CD4-positive, alpha-beta memory T cell (primary cell): ENCODE measurements around the gene KAT5. TPM values are rescaled to one million over a fixed set of nuclear protein-coding genes. Genes with fewer than 3 reads are reported as not detected.

Experiments
- CTCF ChIA-PET: fragments of 350-600 bp; sonication (Branson Sonifier 250); formaldehyde crosslinking; loops from one replicate; lab custom pipeline; 2021; ENCODE audit warnings: inconsistent platforms; ENCODE audit not compliant: partially characterized antibody; lab: Charles Lee
- POLR2A ChIA-PET: fragments of 350-600 bp; sonication (Branson Sonifier 250); formaldehyde crosslinking; loops from one replicate; lab custom pipeline; 2021; ENCODE audit not compliant: partially characterized antibody; lab: Charles Lee
- DNase-seq, 5 donors: peaks; one replicate each; pipeline versions ENCODE4 v3.0.0 to v3.0.0-alpha.2; 2020 to 2022; ENCODE audit warnings: mixed read lengths in 1 of 5
- H3K27ac ChIP-seq: one replicate; pipeline ENCODE4 v1.7.0; 2013; ENCODE audit warnings: low read depth, low read length
- H3K27me3 ChIP-seq: 2 replicates; pipeline ENCODE4 v1.7.0; 2013; ENCODE audit warnings: mild to moderate bottlenecking, low read length, moderate library complexity; ENCODE audit not compliant: insufficient read depth
- H3K36me3 ChIP-seq: 2 replicates; pipeline ENCODE4 v1.7.0; 2013; ENCODE audit warnings: mild to moderate bottlenecking, low read length, moderate library complexity; ENCODE audit not compliant: insufficient read depth
- H3K4me1 ChIP-seq: 2 replicates; pipeline ENCODE4 v1.7.0; 2013; ENCODE audit warnings: mild to moderate bottlenecking, low read length, moderate library complexity; ENCODE audit not compliant: insufficient read depth
- H3K4me3 ChIP-seq, 2 donors: one replicate each; pipeline ENCODE4 v1.7.0; 2013; ENCODE audit warnings: low read length in 2 of 2, mild to moderate bottlenecking in 1 of 2
- H3K9me3 ChIP-seq, 2 donors: one replicate each; pipeline ENCODE4 v1.7.0; 2013; ENCODE audit warnings: low read length in 2 of 2, control low read depth in 1 of 2; ENCODE audit not compliant: control insufficient read depth in 1 of 2
- H3K27ac Mint-ChIP-seq, 7 donors: one replicate each; pipeline ENCODE4 v1.8.0; 2020 to 2021; ENCODE audit warnings: mixed read lengths in 7 of 7, mild to moderate bottlenecking in 6 of 7, inconsistent platforms in 3 of 7, moderate library complexity in 3 of 7
- H3K27me3 Mint-ChIP-seq, 2 donors: one replicate each; pipeline ENCODE4 v1.8.0; 2020 to 2021; ENCODE audit warnings: mixed read lengths in 2 of 2
- H3K36me3 Mint-ChIP-seq, 2 donors: one replicate each; pipeline ENCODE4 v1.8.0; 2020 to 2021; ENCODE audit warnings: mixed read lengths in 2 of 2, inconsistent platforms in 1 of 2, mild to moderate bottlenecking in 1 of 2
- H3K4me1 Mint-ChIP-seq, 4 donors: one replicate each; pipeline ENCODE4 v1.8.0; 2020 to 2021; ENCODE audit warnings: mixed read lengths in 4 of 4, mild to moderate bottlenecking in 1 of 4
- H3K4me3 Mint-ChIP-seq, 8 donors: one replicate each; pipeline ENCODE4 v1.8.0; 2020 to 2021; ENCODE audit warnings: mixed read lengths in 8 of 8, mild to moderate bottlenecking in 7 of 8, moderate library complexity in 6 of 8, inconsistent platforms in 3 of 8
- H3K9me3 Mint-ChIP-seq, 8 donors: one replicate each; pipeline ENCODE4 v1.8.0; 2020 to 2021; ENCODE audit warnings: mixed read lengths in 8 of 8, mild to moderate bottlenecking in 5 of 8, inconsistent platforms in 3 of 8, moderate library complexity in 1 of 8
- intact Hi-C: fragments of 100-400 bp; cut with micrococcal nuclease; formaldehyde crosslinking; loops from one replicate; pipeline ENCODE4 v1.15.1; 2023
- polyA plus RNA-seq, 2 donors: library from polyadenylated mRNA; unstranded; fragments of 300-500 nt; fragmentation: Illumina TruSeq; gene quantifications; one replicate each; pipeline ENCODE4 v1.2.3, GENCODE V29; 2021
- total RNA-seq, 2 experiments: library from RNA; stranded (reverse); gene quantifications; one replicate each; pipeline ENCODE4 v1.2.3, GENCODE V29; 2021

The KAT5 gene
- total and polyA plus RNA-seq, 4 experiments from 2014 or later = 45.4 to 106 (median 77.5) TPM

DNA sequence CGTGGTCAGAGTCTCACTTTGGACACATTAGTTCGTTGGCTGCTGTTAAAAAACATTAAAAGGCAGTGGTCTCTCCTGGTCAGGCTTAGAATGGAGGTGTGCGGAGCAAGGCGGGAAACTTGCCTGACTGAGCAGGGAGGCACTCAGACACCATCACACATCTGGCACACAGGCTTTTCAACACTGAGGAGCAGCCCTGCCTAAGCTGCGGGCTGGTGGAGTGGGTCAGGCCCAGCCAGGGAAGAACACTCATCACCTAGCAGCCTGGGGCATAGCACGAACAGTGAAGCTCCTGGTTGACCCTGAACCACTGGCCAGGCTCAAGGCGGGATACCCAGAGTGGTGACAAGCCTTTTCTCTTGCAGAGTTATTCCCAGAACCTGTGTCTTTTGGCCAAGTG is 4.2 kb downstream of the KAT5 start:
- POLR2A ChIA-PET = interaction anchor here (1.2 kb wide), 1 partner anchor 172 kb away, joined by 3 read pairs; the partner anchor contains the start of gene FIBP
- H3K27me3 ChIP-seq = no peaks in the 10 kb centered on the region
- H3K36me3 ChIP-seq = peaks cover 61% of the 10 kb centered on the region
- H3K27ac Mint-ChIP-seq = peak overlapping the region in 2 of 7 donors; percentile 4 to 46
- peaks cover 21 to 72% of the 10 kb centered on the region in 2 donors for H3K36me3 Mint-ChIP-seq
- H3K4me3 ChIP-seq = no peak overlapping the region
- no peak overlapping the region for H3K27ac ChIP-seq
- peaks cover 0 to 2% (median 0%) of the 10 kb centered on the region in 8 donors for H3K9me3 Mint-ChIP-seq
- H3K4me1 ChIP-seq = peaks cover 39% of the 10 kb centered on the region
- CTCF ChIA-PET = interaction anchor here (0.5 to 1.3 kb wide), 3 partner anchors 53 to 144 kb away, joined by 3 to 4 read pairs (median 3); partner anchors contain the start of gene MUS81
- no peak for DNase-seq
- no peaks in the 10 kb centered on the region for H3K9me3 ChIP-seq
- intact Hi-C loops = no loop called here
- peak overlapping the region in 1 of 8 donors; percentile 27 for H3K4me3 Mint-ChIP-seq
- peaks cover 27 to 72% (median 48%) of the 10 kb centered on the region in 4 donors for H3K4me1 Mint-ChIP-seq
- no peaks in the 10 kb centered on the region for H3K27me3 Mint-ChIP-seq

GRCh38 chr11:65716774-65717405 is 4.8 kb downstream of the KAT5 start:
- H3K4me1 Mint-ChIP-seq = peaks cover 25 to 67% (median 45%) of the 10 kb centered on the region in 4 donors
- Histone ChIP-seq H3K27ac (no peak overlapping the region), H3K4me1 (peaks cover 38% of the 10 kb centered on the region), H3K4me3 (no peak overlapping the region), H3K36me3 (peaks cover 61% of the 10 kb centered on the region), H3K9me3 (no peaks in the 10 kb centered on the region), H3K27me3 (no peaks in the 10 kb centered on the region)
- ChIA-PET CTCF (interaction anchor here (1.0 to 1.3 kb wide), 2 partner anchors 101 to 143 kb away, joined by 3 to 4 read pairs; partner anchors contain the start of gene MUS81), POLR2A (no interaction called here)
- intact Hi-C loops = no loop called here
- H3K27ac Mint-ChIP-seq = peak overlapping the region in 1 of 7 donors; percentile 38
- DNase-seq = no peak
- H3K27me3 Mint-ChIP-seq = no peaks in the 10 kb centered on the region
- H3K4me3 Mint-ChIP-seq = peak overlapping the region in 2 of 8 donors; percentile 59 to 63
- H3K36me3 Mint-ChIP-seq = peaks cover 21 to 69% of the 10 kb centered on the region in 2 donors
- H3K9me3 Mint-ChIP-seq = peaks cover 0 to 2% (median 0%) of the 10 kb centered on the region in 8 donors

DNA sequence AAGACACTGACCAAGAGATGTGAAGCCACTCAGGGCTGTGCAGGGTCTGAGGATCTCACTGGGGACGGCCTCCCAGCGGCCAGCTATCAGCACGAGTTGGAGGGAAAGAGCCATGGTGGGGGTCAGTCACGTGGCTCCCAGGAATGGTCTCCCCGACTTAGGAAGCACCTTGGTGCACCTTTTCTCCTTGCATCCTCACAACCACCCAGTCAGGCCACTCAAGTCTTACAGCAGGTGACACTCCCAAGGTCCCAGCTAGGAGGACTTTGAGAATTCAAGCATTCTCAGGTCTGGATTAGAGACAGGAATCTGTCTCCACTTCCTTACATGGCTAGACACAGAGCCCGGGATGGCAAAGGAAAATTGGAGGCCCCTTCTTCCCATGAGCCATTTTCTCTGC is 5.9 kb downstream of the KAT5 start:
- no peaks in the 10 kb centered on the region for H3K9me3 Mint-ChIP-seq
- H3K27ac ChIP-seq = no peak overlapping the region
- H3K27ac Mint-ChIP-seq = peak overlapping the region in 2 of 7 donors; percentile 11 to 38
- no peak for DNase-seq
- H3K27me3 Mint-ChIP-seq = no peaks in the 10 kb centered on the region
- intact Hi-C loops = no loop called here
- peaks cover 61% of the 10 kb centered on the region for H3K36me3 ChIP-seq
- no peaks in the 10 kb centered on the region for H3K27me3 ChIP-seq
- H3K4me1 ChIP-seq = peaks cover 33% of the 10 kb centered on the region
- CTCF ChIA-PET = no interaction called here
- POLR2A ChIA-PET = no interaction called here
- H3K9me3 ChIP-seq = no peaks in the 10 kb centered on the region
- H3K4me3 Mint-ChIP-seq = peak overlapping the region in 2 of 8 donors; percentile 4 to 59
- peaks cover 20 to 58% (median 40%) of the 10 kb centered on the region in 4 donors for H3K4me1 Mint-ChIP-seq
- peaks cover 21 to 61% of the 10 kb centered on the region in 2 donors for H3K36me3 Mint-ChIP-seq
- no peak overlapping the region for H3K4me3 ChIP-seq

DNA sequence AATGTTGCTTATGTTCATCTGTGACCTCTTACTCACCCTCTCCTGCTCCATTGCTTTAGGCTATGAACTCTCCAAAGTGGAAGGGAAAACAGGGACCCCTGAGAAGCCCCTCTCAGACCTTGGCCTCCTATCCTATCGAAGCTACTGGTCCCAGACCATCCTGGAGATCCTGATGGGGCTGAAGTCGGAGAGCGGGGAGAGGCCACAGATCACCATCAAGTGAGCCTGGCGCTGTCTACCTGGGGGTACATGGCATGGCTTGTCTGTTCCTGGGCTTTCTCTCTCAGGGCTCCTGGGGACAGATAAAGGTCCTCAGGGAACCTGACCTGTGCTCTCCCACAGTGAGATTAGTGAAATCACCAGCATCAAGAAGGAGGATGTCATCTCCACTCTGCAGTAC is 6.5 kb downstream of the KAT5 start:
- H3K27ac Mint-ChIP-seq = peak overlapping the region in 4 of 7 donors; percentile 29 to 85 (median 74)
- H3K36me3 ChIP-seq = peaks cover 55% of the 10 kb centered on the region
- H3K4me1 ChIP-seq = peaks cover 26% of the 10 kb centered on the region
- peaks cover 21 to 60% of the 10 kb centered on the region in 2 donors for H3K36me3 Mint-ChIP-seq
- intact Hi-C loops = no loop called here
- no peak overlapping the region for H3K27ac ChIP-seq
- CTCF ChIA-PET = interaction anchor here (1.5 kb wide), 1 partner anchor 99 kb away, joined by 7 read pairs; no protein-coding TSS in a partner anchor
- peak overlapping the region; percentile 15 to 93 (median 91) for H3K4me3 Mint-ChIP-seq
- no peaks in the 10 kb centered on the region for H3K9me3 ChIP-seq
- no peak for DNase-seq
- H3K27me3 ChIP-seq = no peaks in the 10 kb centered on the region
- no peaks in the 10 kb centered on the region for H3K9me3 Mint-ChIP-seq
- H3K4me3 ChIP-seq = no peak overlapping the region
- H3K27me3 Mint-ChIP-seq = no peaks in the 10 kb centered on the region
- H3K4me1 Mint-ChIP-seq = peaks cover 20 to 57% (median 37%) of the 10 kb centered on the region in 4 donors
- POLR2A ChIA-PET = interaction anchor here (2.5 kb wide), 1 partner anchor 62 kb away, joined by 11 read pairs; the partner anchor contains the start of gene AP5B1

DNA sequence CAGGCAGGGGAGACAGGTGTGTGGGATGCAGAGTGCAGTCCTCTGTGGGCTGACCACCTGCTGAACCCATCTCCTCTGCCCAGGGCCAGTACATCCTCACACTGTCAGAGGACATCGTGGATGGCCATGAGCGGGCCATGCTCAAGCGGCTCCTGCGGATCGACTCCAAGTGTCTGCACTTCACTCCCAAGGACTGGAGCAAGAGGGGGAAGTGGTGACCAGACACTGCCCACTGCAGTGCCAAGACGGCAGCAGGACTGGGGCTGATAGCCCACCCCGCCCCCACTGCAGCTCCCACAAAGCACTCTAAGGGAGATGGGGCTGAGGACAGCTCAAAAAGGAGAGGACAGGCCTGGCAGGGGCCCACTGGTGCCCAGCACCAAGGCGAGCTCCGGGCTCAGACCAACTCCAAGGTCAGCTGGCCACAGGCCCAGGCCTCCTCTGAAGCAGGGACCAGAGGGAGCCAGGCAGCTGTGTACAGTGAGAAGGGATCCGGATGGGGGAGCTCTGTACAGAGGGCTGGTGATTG is 7.0 kb downstream of the KAT5 start:
- H3K27me3 Mint-ChIP-seq = no peaks in the 10 kb centered on the region
- H3K4me3 ChIP-seq = peak overlapping the region in 1 of 2 donors; percentile 87
- H3K9me3 ChIP-seq = no peaks in the 10 kb centered on the region
- peaks cover 20 to 53% (median 36%) of the 10 kb centered on the region in 4 donors for H3K4me1 Mint-ChIP-seq
- POLR2A ChIA-PET = interaction anchor here (0.8 to 3.2 kb wide), 7 partner anchors 7 to 141 kb away, joined by 3 to 36 read pairs (median 5); partner anchors contain the start of genes AP5B1, CFL1, KAT5 and SIPA1
- peaks cover 21 to 57% of the 10 kb centered on the region in 2 donors for H3K36me3 Mint-ChIP-seq
- H3K4me3 Mint-ChIP-seq = peak overlapping the region; percentile 89 to 93 (median 91)
- no peaks in the 10 kb centered on the region for H3K9me3 Mint-ChIP-seq
- H3K27me3 ChIP-seq = no peaks in the 10 kb centered on the region
- H3K27ac Mint-ChIP-seq = peak overlapping the region in 5 of 7 donors; percentile 47 to 93 (median 85)
- peaks cover 24% of the 10 kb centered on the region for H3K4me1 ChIP-seq
- no peak overlapping the region for H3K27ac ChIP-seq
- intact Hi-C loops = no loop called here
- CTCF ChIA-PET = interaction anchor here (0.8 to 5.2 kb wide), 5 partner anchors 7 to 115 kb away, joined by 3 to 27 read pairs (median 3); partner anchors contain the start of genes KAT5 and SNX32
- no peak for DNase-seq
- H3K36me3 ChIP-seq = peaks cover 50% of the 10 kb centered on the region

- DNase-seq = peak in 2 of 5 donors; percentile 12 to 24
- Histone ChIP-seq H3K27ac (peak overlapping the region; percentile 68), H3K27me3 (no peaks in the 10 kb centered on the region), H3K36me3 (peaks cover 42% of the 10 kb centered on the region), H3K9me3 (no peaks in the 10 kb centered on the region), H3K4me3 (peak overlapping the region; percentile 86 to 87), H3K4me1 (peaks cover 24% of the 10 kb centered on the region)
- ChIA-PET POLR2A (interaction anchor here (0.8 to 3.2 kb wide), 15 partner anchors 8 to 585 kb away, joined by 3 to 36 read pairs (median 5); partner anchors contain the start of genes AP5B1, CCDC85B, CFL1 and KAT5), CTCF (interaction anchor here (1.1 to 5.2 kb wide), 4 partner anchors 8 to 114 kb away, joined by 3 to 27 read pairs (median 5); partner anchors contain the start of genes KAT5 and SNX32)
- Mint-ChIP-seq H3K9me3 (no peaks in the 10 kb centered on the region), H3K36me3 (peaks cover 15 to 51% of the 10 kb centered on the region in 2 donors), H3K4me1 (peaks cover 16 to 48% (median 31%) of the 10 kb centered on the region in 4 donors), H3K27me3 (no peaks in the 10 kb centered on the region), H3K4me3 (peak overlapping the region; percentile 89 to 93 (median 91)), H3K27ac (peak overlapping the region; percentile 73 to 93 (median 85))
- intact Hi-C loops = loop anchor here (1.0 kb wide), 2 partner anchors 8 to 60 kb away; partner anchors contain the start of genes AP5B1 and KAT5
Measured at GRCh38 chr11:65719871-65720210, 7.8 kb downstream of the KAT5 start.
